GM23338 (cell line): Measurements from ENCODE around the gene HMGXB3.

Source experiments
- CREB1 ChIP-seq: fragments of 250-450 bp; sonication (Bioruptor Pico); IDR thresholded peaks from 2 replicates; pipeline ENCODE4 v1.5.0; 2020; ENCODE audit warnings: low read depth, mild to moderate bottlenecking, moderate library complexity
- EZH2 ChIP-seq: fragments of 200-600 bp; sonication (generic); IDR thresholded peaks from one replicate; pipeline ENCODE4 v1.8.0; 2017; ENCODE audit warnings: antibody characterized with exemption, mild to moderate bottlenecking, low read depth; ENCODE audit not compliant: unreplicated experiment
- EZH2phosphoT487 ChIP-seq: fragments of 200-600 bp; sonication (generic); IDR thresholded peaks from one replicate; pipeline ENCODE4 v1.8.1; 2018; ENCODE audit warnings: antibody characterized with exemption; ENCODE audit not compliant: unreplicated experiment
- JUNB ChIP-seq: IDR thresholded peaks from one replicate; pipeline ENCODE4 v1.6.1; 2016; ENCODE audit warnings: antibody characterized with exemption; ENCODE audit not compliant: unreplicated experiment
- POLR2AphosphoS5 ChIP-seq: IDR thresholded peaks from 2 replicates; pipeline ENCODE4 v1.6.1; 2016; ENCODE audit warnings: antibody characterized with exemption, low read depth
- ZNF331 ChIP-seq: fragments of 250-450 bp; sonication (Bioruptor Pico); IDR thresholded peaks from 2 replicates; pipeline ENCODE4 v1.5.0; 2020; ENCODE audit warnings: low read depth, mild to moderate bottlenecking, moderate library complexity
- TF ChIP-seq, protein P1 (sequence below), 2 experiments: fragments of 200-600 bp in 1 of 2; sonication (generic) in 1 of 2; conservative IDR thresholded peaks; 2 replicates each; pipeline versions ENCODE4 v1.5.1 to v1.6.1; 2016 to 2017; ENCODE audit warnings: antibody characterized with exemption in 2 of 2, low read depth in 2 of 2, mild to moderate bottlenecking in 2 of 2, moderate library complexity in 1 of 2

DNA sequence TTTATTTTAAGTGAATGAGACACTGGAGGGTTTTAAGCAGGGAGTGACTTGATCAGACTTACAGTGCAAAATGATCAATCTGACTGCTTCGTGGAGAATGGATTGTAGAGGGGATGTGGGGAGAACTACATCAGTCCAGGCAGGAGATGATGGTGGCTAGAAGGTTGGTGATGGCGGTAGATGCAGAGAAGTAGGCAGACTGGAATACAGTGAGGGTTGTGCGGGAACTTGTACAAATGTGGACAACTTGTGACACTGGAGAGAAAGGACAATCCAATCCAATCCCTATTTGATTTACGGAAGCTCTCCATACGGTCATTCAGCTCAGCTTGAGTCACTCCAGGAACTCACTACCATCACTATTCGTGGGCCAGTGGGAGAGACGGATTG lies 678 bp upstream of the HMGXB3 start:
- TF ChIP-seq, protein P1, sequence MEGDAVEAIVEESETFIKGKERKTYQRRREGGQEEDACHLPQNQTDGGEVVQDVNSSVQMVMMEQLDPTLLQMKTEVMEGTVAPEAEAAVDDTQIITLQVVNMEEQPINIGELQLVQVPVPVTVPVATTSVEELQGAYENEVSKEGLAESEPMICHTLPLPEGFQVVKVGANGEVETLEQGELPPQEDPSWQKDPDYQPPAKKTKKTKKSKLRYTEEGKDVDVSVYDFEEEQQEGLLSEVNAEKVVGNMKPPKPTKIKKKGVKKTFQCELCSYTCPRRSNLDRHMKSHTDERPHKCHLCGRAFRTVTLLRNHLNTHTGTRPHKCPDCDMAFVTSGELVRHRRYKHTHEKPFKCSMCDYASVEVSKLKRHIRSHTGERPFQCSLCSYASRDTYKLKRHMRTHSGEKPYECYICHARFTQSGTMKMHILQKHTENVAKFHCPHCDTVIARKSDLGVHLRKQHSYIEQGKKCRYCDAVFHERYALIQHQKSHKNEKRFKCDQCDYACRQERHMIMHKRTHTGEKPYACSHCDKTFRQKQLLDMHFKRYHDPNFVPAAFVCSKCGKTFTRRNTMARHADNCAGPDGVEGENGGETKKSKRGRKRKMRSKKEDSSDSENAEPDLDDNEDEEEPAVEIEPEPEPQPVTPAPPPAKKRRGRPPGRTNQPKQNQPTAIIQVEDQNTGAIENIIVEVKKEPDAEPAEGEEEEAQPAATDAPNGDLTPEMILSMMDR (conservative IDR thresholded peaks at IDR 0.05; ENCODE audit: low read depth in 2 of 2): no peak
- TF ChIP-seq JUNB (no peak), POLR2AphosphoS5 (no peak), EZH2 (no peak), CREB1 (CRISPR knock-in tag) (no peak), ZNF331 (no peak), EZH2phosphoT487 (no peak)
